GM10847 (cell line): ENCODE results near the gene NUP54.

ENCODE experiments used
- POLR2A ChIP-seq: IDR thresholded peaks from 2 replicates; pipeline ENCODE4 v1.6.1; 2011; ENCODE audit not compliant: insufficient read length; ENCODE audit errors: extremely low read depth

The NUP54 gene

GRCh38 chr4:76168688-76169087 lies 20.5 kb upstream of the NUP54 start:
- no peak for TF ChIP-seq POLR2A

GRCh38 chr4:76166480-76166879 lies 18.3 kb upstream of the NUP54 start:
- no peak for TF ChIP-seq POLR2A

GRCh38 chr4:76160355-76160754 lies 12.2 kb upstream of the NUP54 start:
- no peak for TF ChIP-seq POLR2A

- TF ChIP-seq POLR2A: no peak
These were observed 8.4 kb upstream of the NUP54 start for GRCh38 chr4:76156635-76157034.

- TF ChIP-seq POLR2A: no peak
These were observed 7.8 kb upstream of the NUP54 start for GRCh38 chr4:76155979-76156378.

GRCh38 chr4:76153356-76153755 lies 5.2 kb upstream of the NUP54 start:
- no peak for TF ChIP-seq POLR2A

GRCh38 chr4:76147454-76148141 lies 599 bp downstream of the NUP54 start:
- no peak for TF ChIP-seq POLR2A

GRCh38 chr4:76144546-76144945 lies 3.7 kb downstream of the NUP54 start:
- TF ChIP-seq POLR2A: no peak

- no peak for TF ChIP-seq POLR2A
These were observed 7.0 kb downstream of the NUP54 start for GRCh38 chr4:76141241-76141640.

GRCh38 chr4:76127754-76128153 lies 20.4 kb downstream of the NUP54 start:
- TF ChIP-seq POLR2A: no peak

GRCh38 chr4:76125816-76126215 lies 22.4 kb downstream of the NUP54 start:
- TF ChIP-seq POLR2A: no peak

- TF ChIP-seq POLR2A: no peak
These were observed 28.0 kb downstream of the NUP54 start for GRCh38 chr4:76120199-76120598.

GRCh38 chr4:76117536-76117935 lies 30.7 kb downstream of the NUP54 start:
- TF ChIP-seq POLR2A: no peak

GRCh38 chr4:76116821-76117220 lies 31.4 kb downstream of the NUP54 start:
- no peak for TF ChIP-seq POLR2A

GRCh38 chr4:76108467-76109181 lies 39.6 kb downstream of the NUP54 start:
- TF ChIP-seq POLR2A: no peak

- no peak for TF ChIP-seq POLR2A
These were observed 41.8 kb downstream of the NUP54 start for GRCh38 chr4:76106442-76106841.

- TF ChIP-seq POLR2A: no peak
These were observed 42.5 kb downstream of the NUP54 start for GRCh38 chr4:76105652-76106051.

- no peak for TF ChIP-seq POLR2A
These were observed 52.1 kb downstream of the NUP54 start for GRCh38 chr4:76096076-76096475.

GRCh38 chr4:76095568-76095967 lies 52.6 kb downstream of the NUP54 start:
- no peak for TF ChIP-seq POLR2A
